ENCODE results near the gene GPC6.

DNA sequence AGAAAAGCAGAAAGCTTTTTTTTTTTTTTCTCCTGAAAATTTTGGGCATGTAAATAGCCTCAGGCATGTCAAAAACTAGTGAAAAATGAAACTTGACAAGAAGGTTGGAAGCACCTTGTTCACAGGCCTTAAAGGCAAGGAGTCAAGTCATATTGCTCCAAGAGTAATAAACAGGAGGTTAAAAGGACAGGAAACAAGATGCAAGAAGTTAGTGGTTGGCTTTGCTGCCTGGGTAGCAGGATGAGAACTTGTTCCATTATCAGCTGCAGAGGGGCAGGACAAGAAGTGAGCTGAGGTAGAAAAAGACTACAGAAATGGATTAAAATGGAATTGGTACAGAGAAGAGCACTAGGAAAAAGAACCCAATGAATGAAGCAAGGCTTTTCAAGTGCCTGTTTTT, 1010.3 kb downstream of the GPC6 start:
- TF ChIP-seq POLR2A (IDR thresholded peaks at IDR 0.05) (no peak), EP300 (IDR thresholded peaks at IDR 0.05) (no peak), POLR2AphosphoS5 (IDR thresholded peaks at IDR 0.05) (no peak)
- TF ChIP-seq, protein P1, sequence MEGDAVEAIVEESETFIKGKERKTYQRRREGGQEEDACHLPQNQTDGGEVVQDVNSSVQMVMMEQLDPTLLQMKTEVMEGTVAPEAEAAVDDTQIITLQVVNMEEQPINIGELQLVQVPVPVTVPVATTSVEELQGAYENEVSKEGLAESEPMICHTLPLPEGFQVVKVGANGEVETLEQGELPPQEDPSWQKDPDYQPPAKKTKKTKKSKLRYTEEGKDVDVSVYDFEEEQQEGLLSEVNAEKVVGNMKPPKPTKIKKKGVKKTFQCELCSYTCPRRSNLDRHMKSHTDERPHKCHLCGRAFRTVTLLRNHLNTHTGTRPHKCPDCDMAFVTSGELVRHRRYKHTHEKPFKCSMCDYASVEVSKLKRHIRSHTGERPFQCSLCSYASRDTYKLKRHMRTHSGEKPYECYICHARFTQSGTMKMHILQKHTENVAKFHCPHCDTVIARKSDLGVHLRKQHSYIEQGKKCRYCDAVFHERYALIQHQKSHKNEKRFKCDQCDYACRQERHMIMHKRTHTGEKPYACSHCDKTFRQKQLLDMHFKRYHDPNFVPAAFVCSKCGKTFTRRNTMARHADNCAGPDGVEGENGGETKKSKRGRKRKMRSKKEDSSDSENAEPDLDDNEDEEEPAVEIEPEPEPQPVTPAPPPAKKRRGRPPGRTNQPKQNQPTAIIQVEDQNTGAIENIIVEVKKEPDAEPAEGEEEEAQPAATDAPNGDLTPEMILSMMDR (IDR thresholded peaks at IDR 0.05): no peak
